Endothelial cell of umbilical vein (primary cell): ENCODE measurements around the gene TM6SF1. TPM values are rescaled to one million over a fixed set of nuclear protein-coding genes. Genes with fewer than 3 reads are reported as not detected.

Source experiments
- BruUV-seq: library from RNA; stranded (reverse); fragments of 400-500 nt; replicated peaks from 2 replicates; lab custom pipeline; 2021; lab: Mats Ljungman, UMichigan
- CTCF ChIA-PET: fragments of 300-600, 350-600 bp; sonication (Branson Sonifier 250); formaldehyde crosslinking; loops from one replicate; lab custom pipeline; 2021; ENCODE audit warnings: antibody characterized with exemption, inconsistent platforms; lab: Charles Lee
- POLR2A ChIA-PET: fragments of 300-600, 350-600 bp; sonication (Branson Sonifier 250); formaldehyde crosslinking; loops from one replicate; lab custom pipeline; 2021; ENCODE audit warnings: antibody characterized with exemption, inconsistent platforms; lab: Charles Lee
- DNase-seq: peaks from one replicate; pipeline ENCODE4 v3.0.0-alpha.2; 2011; ENCODE audit warnings: low read depth, low spot score
- FAIRE-seq: peaks from 2 replicates; lab custom pipeline; 2011; peaks lifted over from hg19 to GRCh38; lab: Jason Lieb, UNC
- H2AFZ ChIP-seq: 2 replicates; pipeline ENCODE4 v1.6.0; 2012; ENCODE audit warnings: low read depth, low read length, control low read depth, inconsistent platforms
- H3K27ac ChIP-seq: 2 replicates; pipeline ENCODE4 v1.5.1; 2011; ENCODE audit warnings: low read depth, mild to moderate bottlenecking, control low read depth, low read length, moderate library complexity; ENCODE audit not compliant: insufficient read depth
- H3K27me3 ChIP-seq, 2 experiments: 2 replicates each; pipeline versions ENCODE4 v1.6.0 to v1.6.1; 2011; ENCODE audit warnings: low read length in 2 of 2, mixed read lengths in 1 of 2; ENCODE audit not compliant: control insufficient read depth in 2 of 2, insufficient read depth in 2 of 2
- H3K36me3 ChIP-seq, 2 experiments: 2 replicates in 1 of 2; 3 replicates in 1 of 2; pipeline ENCODE4 v1.5.1; 2011; ENCODE audit warnings: low read length in 2 of 2, mild to moderate bottlenecking in 1 of 2, moderate library complexity in 1 of 2; ENCODE audit not compliant: control insufficient read depth in 2 of 2, insufficient read depth in 2 of 2; ENCODE audit errors: extremely low read depth in 1 of 2
- H3K4me1 ChIP-seq: 3 replicates; pipeline ENCODE4 v1.5.1; 2011; ENCODE audit warnings: mild to moderate bottlenecking, low read length; ENCODE audit not compliant: control insufficient read depth, insufficient read depth; ENCODE audit errors: extremely low read depth
- H3K4me2 ChIP-seq: 2 replicates; pipeline ENCODE4 v1.6.1; 2011; ENCODE audit warnings: low read length, control low read depth, mixed read lengths; ENCODE audit not compliant: insufficient read depth
- H3K4me3 ChIP-seq, 3 experiments: fragments of 200-600 bp in 1 of 3; sonication (generic), shearing (Covaris generic) in 1 of 3; replicated peaks in 1 of 3; 2 replicates each; pipeline ENCODE4 v1.5.1; 2011 to 2016; ENCODE audit warnings: control low read depth in 3 of 3, low read length in 3 of 3, mild to moderate bottlenecking in 2 of 3, inconsistent platforms in 1 of 3, low read depth in 1 of 3, moderate library complexity in 1 of 3; ENCODE audit not compliant: insufficient read depth in 1 of 3
- H3K79me2 ChIP-seq: 2 replicates; pipeline ENCODE4 v1.6.0; 2012; ENCODE audit warnings: low read length, inconsistent platforms; ENCODE audit not compliant: control insufficient read depth, insufficient read depth
- H3K9ac ChIP-seq: replicated peaks from 2 replicates; pipeline ENCODE3; 2011; ENCODE audit warnings: low read length, control low read depth; ENCODE audit not compliant: insufficient read depth; ENCODE audit errors: extremely low read depth
- H3K9me1 ChIP-seq: replicated peaks from 3 replicates; pipeline ENCODE4 v1.6.0; 2011; ENCODE audit warnings: mild to moderate bottlenecking, low read length; ENCODE audit not compliant: control insufficient read depth, insufficient read depth; ENCODE audit errors: extremely low read depth
- H3K9me3 ChIP-seq: replicated peaks from 2 replicates; pipeline ENCODE4 v1.5.1; 2012; ENCODE audit warnings: low read length, inconsistent platforms; ENCODE audit not compliant: control insufficient read depth, insufficient read depth
- H4K20me1 ChIP-seq: replicated peaks from 2 replicates; pipeline ENCODE3; 2011; ENCODE audit warnings: mild to moderate bottlenecking, low read length; ENCODE audit not compliant: control insufficient read depth, insufficient read depth; ENCODE audit errors: extremely low read depth
- CTCF ChIP-seq, 2 donors: IDR thresholded peaks; 1 replicate in 1 of 2; 2 replicates in 1 of 2; pipeline ENCODE4 v1.5.1; 2011; ENCODE audit warnings: low read length in 2 of 2, mild to moderate bottlenecking in 2 of 2, moderate library complexity in 2 of 2, control low read depth in 1 of 2, inconsistent platforms in 1 of 2, low read depth in 1 of 2; ENCODE audit not compliant: insufficient read depth in 1 of 2; ENCODE audit errors: extremely low read depth in 1 of 2
- EZH2 ChIP-seq: IDR thresholded peaks from 2 replicates; pipeline ENCODE4 v1.6.1; 2012; ENCODE audit warnings: borderline replicate concordance, low read depth, mild to moderate bottlenecking, moderate library complexity, low read length, inconsistent platforms; ENCODE audit not compliant: severe bottlenecking
- FOS ChIP-seq: IDR thresholded peaks from 2 replicates; pipeline ENCODE4 v1.6.1; 2011; ENCODE audit warnings: mild to moderate bottlenecking, low read length, moderate library complexity, borderline replicate concordance; ENCODE audit not compliant: insufficient read depth
- GATA2 ChIP-seq: IDR thresholded peaks from 2 replicates; pipeline ENCODE4 v1.7.0; 2011; ENCODE audit warnings: low read depth, mild to moderate bottlenecking, moderate library complexity, mixed read lengths, low read length; ENCODE audit not compliant: insufficient read length, insufficient read depth
- JUN ChIP-seq: IDR thresholded peaks from 2 replicates; pipeline ENCODE4 v1.6.1; 2011; ENCODE audit warnings: borderline replicate concordance, low read depth; ENCODE audit not compliant: insufficient read length, insufficient read depth
- MAX ChIP-seq: IDR thresholded peaks from 2 replicates; pipeline ENCODE4 v1.6.1; 2011; ENCODE audit not compliant: insufficient read depth, insufficient read length
- MYC ChIP-seq: IDR thresholded peaks from one replicate; pipeline ENCODE4 v1.6.1; 2011; ENCODE audit warnings: mild to moderate bottlenecking, low read depth, low read length
- POLR2A ChIP-seq: IDR thresholded peaks from 2 replicates; pipeline ENCODE4 v1.6.1; 2012; ENCODE audit warnings: low read depth, mild to moderate bottlenecking, control low read depth, low read length
- POLR2AphosphoS5 ChIP-seq: IDR thresholded peaks from 2 replicates; pipeline ENCODE4 v1.6.1; 2012; ENCODE audit warnings: low read depth, mild to moderate bottlenecking, control low read depth, low read length, moderate library complexity; ENCODE audit not compliant: insufficient read depth
- dilution Hi-C: fragments of 300-500 bp; cut with MboI; formaldehyde crosslinking; loops from one replicate; pipeline ENCODE4 v1.15.0; 2019; ENCODE audit warnings: low sequenced_read_pairs; ENCODE audit not compliant: extremely low pct_ligation_motif_present
- intact Hi-C: fragments of 100-400 bp; cut with micrococcal nuclease; formaldehyde crosslinking; loops from one replicate; pipeline ENCODE4 v1.10.0; 2022
- polyA plus RNA-seq, 4 experiments: library from polyadenylated mRNA; depleted of rRNA in 3 of 4; stranded (reverse) in 3 of 4; unstranded in 1 of 4; fragments of >200 nt; gene quantifications; 2 replicates each; pipeline versions ENCODE4 v1.2.1 to v1.2.3, GENCODE V29; 2011 to 2012; ENCODE audit warnings: missing spikeins in 1 of 4
- total RNA-seq: library from RNA; stranded (reverse); gene quantifications from 2 replicates; pipeline ENCODE4 v1.2.3, GENCODE V29; 2021

TM6SF1 gene
- total and polyA plus RNA-seq, 2 donors (not counting 3 experiments of a cell fraction or from before 2014, with no cell fraction given): 26.5 to 38.0 TPM

DNA sequence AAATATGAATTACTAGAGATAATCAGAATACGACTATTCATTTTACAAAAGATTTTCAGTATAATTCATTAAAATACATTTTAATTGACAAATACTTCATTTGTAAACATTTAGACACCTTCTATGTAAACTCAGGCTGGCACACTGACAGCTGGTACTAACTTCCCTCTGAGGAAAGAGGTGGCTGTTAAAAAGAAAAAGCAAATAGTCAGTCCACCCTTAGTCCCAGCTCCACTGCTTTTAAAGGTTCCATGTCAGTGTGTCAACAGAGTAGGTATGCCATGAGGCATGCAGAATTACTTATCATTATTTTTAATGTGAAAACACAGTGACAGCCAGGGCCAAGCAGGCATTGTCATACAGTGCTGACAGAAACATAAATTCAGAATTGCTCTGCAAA, 16.1 kb downstream of the TM6SF1 start:
- TF ChIP-seq POLR2AphosphoS5: no peak
- no peak for TF ChIP-seq CTCF (IDR thresholded peaks at IDR 0.05; ENCODE audit: extremely low read depth in 1 of 2, insufficient read depth in 1 of 2, low read depth in 1 of 2, low read length in 2 of 2)
- TF ChIP-seq JUN: no peak
- no peak for TF ChIP-seq GATA2
- no peak for FAIRE-seq
- Histone ChIP-seq H4K20me1 (no peaks in the 10 kb centered on the region), H3K36me3 (peaks cover 23 to 28% of the 10 kb centered on the region in 2 experiments), H3K79me2 (no peaks in the 10 kb centered on the region), H3K4me2 (no peak overlapping the region), H3K9ac (no peak overlapping the region), H3K4me1 (no peaks in the 10 kb centered on the region), H3K27me3 (no peaks in the 10 kb centered on the region), H3K4me3 (no peak overlapping the region), H3K27ac (no peak overlapping the region), H3K9me3 (no peaks in the 10 kb centered on the region), H3K9me1 (no peaks in the 10 kb centered on the region), H2AFZ (no peak overlapping the region)
- dilution Hi-C loops (no loop called here), intact Hi-C loops (no loop called here)
- BruUV-seq: no TSS peak
- ChIA-PET CTCF (no interaction called here), POLR2A (no interaction called here)
- no peak for DNase-seq

DNA sequence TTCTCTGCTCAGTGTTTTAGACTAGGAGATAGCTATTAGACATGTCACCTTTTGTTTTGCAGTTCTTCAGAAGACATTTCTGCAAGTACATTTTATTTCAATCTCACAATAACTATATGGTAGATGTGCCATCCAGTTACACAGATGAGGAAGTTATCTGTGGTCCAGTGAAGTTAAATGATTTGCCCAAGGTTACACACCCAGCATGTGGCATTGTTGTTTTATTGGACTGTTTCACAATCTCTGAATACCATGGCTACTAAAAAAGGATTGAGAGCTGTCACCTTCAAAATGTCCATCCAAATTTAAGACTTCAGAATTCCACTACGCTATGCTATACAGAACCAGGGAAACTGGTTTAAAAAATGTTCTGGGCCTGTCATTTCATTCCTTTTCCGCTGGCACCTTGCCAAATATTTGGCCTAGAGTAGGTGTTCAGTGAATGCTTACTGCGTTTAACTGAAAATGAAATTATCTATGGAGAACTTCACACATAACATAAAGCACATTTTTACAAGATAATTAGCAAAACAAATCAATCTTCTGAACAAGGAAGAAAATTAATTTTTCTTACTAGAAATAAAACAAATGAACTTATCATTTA, 20.2 kb downstream of the TM6SF1 start:
- TF ChIP-seq GATA2: no peak
- no peak for TF ChIP-seq POLR2AphosphoS5
- TF ChIP-seq EZH2: no peak
- no peak for TF ChIP-seq JUN
- TF ChIP-seq MYC: no peak
- no peak for TF ChIP-seq FOS
- TF ChIP-seq MAX: no peak
- TF ChIP-seq CTCF (IDR thresholded peaks at IDR 0.05; ENCODE audit: extremely low read depth in 1 of 2, insufficient read depth in 1 of 2, low read depth in 1 of 2, low read length in 2 of 2): no peak
- TF ChIP-seq POLR2A: no peak
- ChIA-PET CTCF (interaction anchor here (1.0 to 1.2 kb wide), 2 partner anchors 10 to 12 kb away, joined by 3 to 4 read pairs; no protein-coding TSS in a partner anchor), POLR2A (no interaction called here)
- no peak overlapping the region for H2AFZ ChIP-seq
- dilution Hi-C loops (no loop called here), intact Hi-C loops (loop anchor here (2.0 kb wide), 1 partner anchor 77 kb away; no protein-coding TSS in a partner anchor)
- H4K20me1 ChIP-seq: no peaks in the 10 kb centered on the region
- DNase-seq (no peak), FAIRE-seq (no peak)
- H3K4me1 ChIP-seq: no peaks in the 10 kb centered on the region
- no peaks in the 10 kb centered on the region for H3K27me3 ChIP-seq
- H3K27ac ChIP-seq: no peak overlapping the region
- H3K4me2 ChIP-seq: no peak overlapping the region
- no peak overlapping the region for H3K9ac ChIP-seq
- H3K36me3 ChIP-seq: peaks cover 21 to 37% of the 10 kb centered on the region in 2 experiments
- H3K9me1 ChIP-seq: no peaks in the 10 kb centered on the region
- H3K4me3 ChIP-seq: no peak overlapping the region
- H3K9me3 ChIP-seq: no peaks in the 10 kb centered on the region
- H3K79me2 ChIP-seq: no peaks in the 10 kb centered on the region
- BruUV-seq: no TSS peak
